NK-92 treated with Interleukin-12 subunit alpha and Interleukin-12 subunit beta, amount 100 ng/mL, for 24 hours (cell line): Measurements from ENCODE around the gene KRT40.
"Not testable (repeated sequence)": the region's sequence is repeated elsewhere in the genome, so short reads cannot be mapped to it uniquely, and the experiment has no call there.

Source experiments
- DNase-seq: peaks from one replicate; lab custom pipeline; 2025; lab: John Stamatoyannopoulos, UW

KRT40 gene

DNA sequence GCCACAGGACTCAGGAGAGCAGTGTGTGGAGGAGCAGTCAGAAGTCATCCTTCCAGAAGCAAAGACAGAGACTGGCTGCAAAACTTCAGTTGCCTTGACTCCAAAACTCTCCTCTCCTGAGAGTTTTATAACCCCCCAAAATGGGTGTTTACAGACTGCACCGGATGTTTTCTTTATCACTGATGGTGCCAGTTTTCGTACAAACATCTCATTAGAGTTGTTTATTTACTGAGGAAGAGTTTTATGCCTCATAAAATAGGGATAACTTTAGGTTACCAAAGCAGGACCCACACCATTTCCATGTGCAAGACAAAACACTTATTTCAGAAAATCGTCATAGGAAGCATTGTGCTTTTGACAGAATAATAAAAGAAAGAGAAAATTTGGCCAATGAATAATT lies at the start of gene KRT40:
Gene KRT40, minus strand, starts transcription at position 101 of the 400 bp plus-strand sequence. Its CDS starts 53 bp downstream, at position 48.
- no peak for DNase-seq

- DNase-seq, result no peak
Observed at GRCh38 chr17:41029633-41030245, 45.6 kb upstream of the KRT40 start, which contains the start of gene KRTAP1-4. KRTAP1-4 (minus strand) TSS chr17:41030195; CDS start chr17:41030078, 117 bp downstream.

GRCh38 chr17:41026715-41027471 lies 42.8 kb upstream of the KRT40 start, which contains the start of gene KRTAP1-5:
KRTAP1-5 (minus strand) TSS chr17:41027208; CDS start chr17:41027155, 53 bp downstream.
- no peak for DNase-seq

DNA sequence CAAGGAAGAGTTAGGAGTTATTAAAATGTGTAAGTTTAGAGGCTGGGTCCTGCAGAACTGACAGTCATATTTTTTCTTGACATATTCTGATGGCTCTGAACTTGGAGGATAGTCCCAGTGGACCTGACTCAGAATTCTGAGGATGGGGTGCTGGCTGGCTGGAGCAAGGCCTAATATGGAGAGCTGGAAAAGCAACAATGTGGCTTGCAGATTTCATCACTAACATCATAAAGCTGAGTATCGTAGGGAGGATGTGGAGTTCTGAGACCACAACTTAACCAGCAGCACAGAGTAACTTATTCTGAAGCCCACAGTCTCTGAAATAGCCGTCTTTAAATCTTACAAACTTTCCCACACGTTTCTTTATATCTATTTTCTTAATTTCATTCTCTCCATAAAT lies 40.6 kb upstream of the KRT40 start:
- no peak for DNase-seq

- DNase-seq, result no peak
Observed at GRCh38 chr17:41020336-41020735, 36.2 kb upstream of the KRT40 start.

GRCh38 chr17:41019415-41019814 lies 35.3 kb upstream of the KRT40 start:
- DNase-seq, result no peak

- DNase-seq, result no peak
Observed at GRCh38 chr17:41018541-41018940, 34.4 kb upstream of the KRT40 start.

- no peak for DNase-seq
Observed at GRCh38 chr17:41016578-41017215, 32.6 kb upstream of the KRT40 start.

GRCh38 chr17:41015454-41015853 lies 31.3 kb upstream of the KRT40 start:
- DNase-seq, result no peak

- DNase-seq, result no peak
Observed at GRCh38 chr17:41013606-41014005, 29.5 kb upstream of the KRT40 start.

- DNase-seq, result no peak
Observed at GRCh38 chr17:41013181-41013580, 29.1 kb upstream of the KRT40 start.

- DNase-seq, result no peak
Observed at GRCh38 chr17:41012326-41013120, 28.4 kb upstream of the KRT40 start.

DNA sequence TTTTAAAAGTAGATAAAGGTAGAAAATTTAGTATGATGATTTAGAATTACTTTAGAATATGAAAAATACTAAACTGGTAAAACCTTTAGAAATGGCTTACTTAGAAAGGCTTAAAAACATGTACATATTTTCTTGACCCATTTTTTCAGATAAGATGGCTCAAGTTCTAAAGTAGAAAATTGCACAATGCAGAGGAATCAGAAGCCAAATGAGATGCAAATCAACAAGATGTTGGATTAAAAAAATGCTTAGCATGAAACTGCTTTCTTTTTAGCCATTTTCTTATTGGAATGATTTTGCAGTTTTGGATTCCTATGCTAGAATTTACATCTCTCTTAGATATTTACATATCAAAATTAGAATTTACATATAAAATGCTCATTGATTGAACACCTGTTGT lies 26.3 kb upstream of the KRT40 start:
- no peak for DNase-seq

- no peak for DNase-seq
Observed at GRCh38 chr17:41009936-41010335, 25.8 kb upstream of the KRT40 start.

GRCh38 chr17:41009301-41009760 lies 25.2 kb upstream of the KRT40 start:
- DNase-seq, result no peak

DNA sequence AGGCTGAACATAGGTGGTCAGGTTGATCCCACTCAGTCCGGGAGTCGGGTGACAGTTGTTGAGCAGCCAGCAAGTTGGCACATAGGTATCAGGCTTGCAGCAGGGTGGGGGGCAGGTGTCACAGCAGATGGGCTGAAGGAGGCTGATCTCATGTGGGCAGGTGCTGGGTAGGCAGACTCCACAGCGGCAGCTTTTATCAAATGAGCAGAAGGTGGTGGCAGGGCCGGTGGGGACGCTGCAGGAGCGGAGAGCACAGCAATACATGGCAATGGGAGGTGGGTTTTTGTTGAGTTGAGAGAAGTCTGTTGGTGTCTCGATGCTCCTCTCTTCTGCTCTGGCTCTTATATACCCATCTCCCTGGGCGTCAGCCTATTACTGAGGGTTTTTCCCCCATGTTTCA lies 24.7 kb upstream of the KRT40 start, which contains the start of gene KRTAP3-1:
Gene KRTAP3-1, minus strand, starts transcription at position 318 of the 400 bp plus-strand sequence. Its CDS starts 54 bp downstream, at position 264.
- no peak for DNase-seq

DNA sequence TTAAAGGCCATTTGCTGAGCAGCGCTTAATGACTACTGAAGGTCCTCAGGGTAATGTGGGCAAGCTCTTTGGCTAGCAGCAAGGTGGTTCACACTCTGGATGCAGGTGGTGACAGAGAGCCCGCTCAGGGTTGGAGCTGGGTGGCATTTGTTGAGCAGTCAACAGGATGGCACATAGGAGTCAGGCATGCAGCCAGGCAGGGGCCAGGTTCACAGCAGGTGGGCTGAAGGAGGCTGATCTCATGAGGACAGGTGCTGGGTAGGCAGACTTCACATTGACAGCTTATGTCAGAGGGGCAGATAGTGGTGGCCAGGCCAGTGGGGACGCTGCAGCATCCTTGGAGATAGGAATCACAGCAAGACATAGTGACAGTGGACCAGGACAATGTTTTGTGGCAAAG lies 20.3 kb upstream of the KRT40 start:
- no peak for DNase-seq

GRCh38 chr17:41003926-41004325 lies 19.8 kb upstream of the KRT40 start:
- no peak for DNase-seq

- DNase-seq, result no peak
Observed at GRCh38 chr17:41002814-41003213, 18.7 kb upstream of the KRT40 start.

DNA sequence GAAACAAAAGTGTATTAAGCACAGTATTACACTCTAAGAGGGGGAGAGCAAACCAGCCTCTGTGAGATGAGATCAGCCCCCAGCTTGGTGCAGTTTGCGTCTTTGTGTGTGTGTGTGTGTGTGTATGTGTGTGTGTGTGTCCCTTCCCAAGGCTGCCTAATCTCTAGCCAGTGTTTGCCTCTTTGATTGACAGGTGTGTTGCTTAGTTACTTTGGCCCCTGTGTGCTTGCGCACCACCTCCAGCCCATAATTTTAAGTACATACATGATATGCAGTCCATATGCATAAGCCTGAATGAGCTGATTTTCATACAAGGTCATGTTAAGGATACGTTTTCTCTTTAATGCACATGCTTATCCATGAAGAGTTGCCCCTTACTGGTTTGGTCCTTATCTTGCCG lies 17.7 kb upstream of the KRT40 start:
- DNase-seq, result no peak

GRCh38 chr17:40999563-40999962 lies 15.4 kb upstream of the KRT40 start, which contains the start of gene KRTAP3-2:
KRTAP3-2 (minus strand) TSS chr17:40999906; CDS start chr17:40999853, 53 bp downstream.
- not testable (repeated sequence) for DNase-seq

GRCh38 chr17:40997361-40997760 lies 13.2 kb upstream of the KRT40 start:
- no peak for DNase-seq
